Gastroesophageal sphincter (tissue), 3 donors: Measurements from ENCODE around the gene ST6GALNAC3.

Experiments
- POLR2A ChIP-seq, 2 donors: fragments of 450-650 bp; IDR thresholded peaks; one replicate each; pipeline ENCODE4 v1.6.1; 2017; ENCODE audit warnings: antibody characterized with exemption in 2 of 2, mild to moderate bottlenecking in 2 of 2, moderate library complexity in 1 of 2
- TF ChIP-seq, protein P1 (sequence below), 4 experiments: fragments of 200-600 bp in 2 of 4; fragments of 450-650 bp in 2 of 4; sonication (generic) in 1 of 4; IDR thresholded peaks; one replicate each; pipeline ENCODE4 v1.5.1; 2017 to 2019; ENCODE audit warnings: antibody characterized with exemption in 4 of 4, mild to moderate bottlenecking in 2 of 4, moderate library complexity in 2 of 4

DNA sequence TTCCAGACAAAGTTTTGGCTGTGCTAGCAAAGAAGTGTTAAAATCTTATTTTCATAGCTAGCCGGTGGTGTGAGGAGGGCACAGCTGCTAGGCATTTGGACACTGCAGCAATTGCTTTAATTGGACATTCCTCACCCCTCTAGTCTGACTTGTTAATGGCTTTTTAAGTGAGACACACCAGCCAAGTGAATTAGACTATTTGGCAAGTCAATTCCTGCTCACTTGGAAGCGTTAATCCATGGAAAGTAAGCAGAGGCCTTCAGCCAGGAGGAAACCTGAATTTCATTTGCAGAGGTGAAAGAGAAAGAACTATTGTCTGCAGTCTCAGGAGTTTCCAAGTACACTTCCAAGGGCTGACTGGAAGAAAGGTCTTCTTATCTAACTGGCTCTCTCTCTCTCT, 175.7 kb downstream of the ST6GALNAC3 start:
- TF ChIP-seq, protein P1, sequence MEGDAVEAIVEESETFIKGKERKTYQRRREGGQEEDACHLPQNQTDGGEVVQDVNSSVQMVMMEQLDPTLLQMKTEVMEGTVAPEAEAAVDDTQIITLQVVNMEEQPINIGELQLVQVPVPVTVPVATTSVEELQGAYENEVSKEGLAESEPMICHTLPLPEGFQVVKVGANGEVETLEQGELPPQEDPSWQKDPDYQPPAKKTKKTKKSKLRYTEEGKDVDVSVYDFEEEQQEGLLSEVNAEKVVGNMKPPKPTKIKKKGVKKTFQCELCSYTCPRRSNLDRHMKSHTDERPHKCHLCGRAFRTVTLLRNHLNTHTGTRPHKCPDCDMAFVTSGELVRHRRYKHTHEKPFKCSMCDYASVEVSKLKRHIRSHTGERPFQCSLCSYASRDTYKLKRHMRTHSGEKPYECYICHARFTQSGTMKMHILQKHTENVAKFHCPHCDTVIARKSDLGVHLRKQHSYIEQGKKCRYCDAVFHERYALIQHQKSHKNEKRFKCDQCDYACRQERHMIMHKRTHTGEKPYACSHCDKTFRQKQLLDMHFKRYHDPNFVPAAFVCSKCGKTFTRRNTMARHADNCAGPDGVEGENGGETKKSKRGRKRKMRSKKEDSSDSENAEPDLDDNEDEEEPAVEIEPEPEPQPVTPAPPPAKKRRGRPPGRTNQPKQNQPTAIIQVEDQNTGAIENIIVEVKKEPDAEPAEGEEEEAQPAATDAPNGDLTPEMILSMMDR (IDR thresholded peaks at IDR 0.05) = no peak
- no peak for TF ChIP-seq POLR2A (IDR thresholded peaks at IDR 0.05)
